Activated T-helper 1 cell treated with anti-CD3 and anti-CD28 coated beads, Interleukin-12 subunit alpha, Interleukin-12 subunit beta, Interleukin-2, Interleukin-4 antibody, amounts not matched to agents 30 ng/mL and 10 ng/mL and 1 ng/mL, durations not matched to agents 14 hours and 24 hours and 36 hours (primary cell): ENCODE results near the gene FAM217A. TPM values are rescaled to one million over a fixed set of nuclear protein-coding genes. Genes with fewer than 3 reads are reported as not detected.
"Not testable (repeated sequence)": the region's sequence is repeated elsewhere in the genome, so short reads cannot be mapped to it uniquely, and the experiment has no call there.

Experiments
- DNase-seq: peaks from one replicate; pipeline ENCODE4 v3.0.0; 2021; ENCODE audit warnings: low spot score
- H3K27ac Mint-ChIP-seq: one replicate; pipeline ENCODE4 v1.8.0; 2021; ENCODE audit warnings: mild to moderate bottlenecking, mixed read lengths
- H3K27me3 Mint-ChIP-seq: one replicate; pipeline ENCODE4 v1.8.0; 2022; ENCODE audit warnings: mild to moderate bottlenecking, moderate library complexity, mixed read lengths; ENCODE audit not compliant: insufficient read depth
- H3K36me3 Mint-ChIP-seq: one replicate; pipeline ENCODE4 v1.8.0; 2021; ENCODE audit warnings: low read depth, mixed read lengths
- H3K4me1 Mint-ChIP-seq: one replicate; pipeline ENCODE4 v1.8.0; 2021; ENCODE audit warnings: low read depth, mixed read lengths
- H3K4me3 Mint-ChIP-seq: one replicate; pipeline ENCODE4 v1.8.0; 2021; ENCODE audit warnings: mild to moderate bottlenecking, moderate library complexity, mixed read lengths
- H3K9me3 Mint-ChIP-seq: one replicate; pipeline ENCODE4 v1.8.0; 2021; ENCODE audit warnings: mixed read lengths
- intact Hi-C: fragments of 100-400 bp; cut with micrococcal nuclease; formaldehyde crosslinking; loops from one replicate; pipeline ENCODE4 v1.15.1; 2024
- total RNA-seq: library from RNA; stranded (reverse); gene quantifications from 2 replicates; pipeline ENCODE4 v1.2.3, GENCODE V29; 2022

The FAM217A gene
- total RNA-seq, 1 donor from 2014 or later = not detected

- Mint-ChIP-seq H3K4me3 (no peak overlapping the region), H3K27ac (no peak overlapping the region), H3K9me3 (no peaks in the 10 kb centered on the region), H3K27me3 (peaks cover 28% of the 10 kb centered on the region), H3K36me3 (no peaks in the 10 kb centered on the region), H3K4me1 (no peaks in the 10 kb centered on the region)
- intact Hi-C loops = no loop called here
- no peak for DNase-seq
These were observed 27.1 kb upstream of the FAM217A start for GRCh38 chr6:4105980-4106536.

DNA sequence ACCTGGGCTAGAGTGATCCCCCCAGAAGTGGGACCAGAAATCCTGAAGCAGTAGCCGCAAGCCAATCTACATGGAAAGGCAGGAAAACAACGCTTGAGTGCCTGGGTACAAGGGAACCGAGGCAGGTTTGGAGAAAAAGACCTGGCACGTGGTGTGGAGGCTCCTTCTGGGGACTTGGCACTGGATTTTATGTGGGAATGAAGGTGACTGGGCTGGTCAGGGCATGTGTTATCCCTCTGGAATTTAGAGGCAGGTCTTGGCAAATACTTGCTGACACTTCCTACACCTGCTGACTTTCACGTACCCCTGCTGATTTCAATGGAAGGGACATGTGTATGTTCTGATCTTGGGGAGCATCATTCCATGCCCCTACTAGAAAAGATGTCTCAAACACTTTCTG is 25.0 kb upstream of the FAM217A start:
- intact Hi-C loops = no loop called here
- no peaks in the 10 kb centered on the region for H3K36me3 Mint-ChIP-seq
- no peak overlapping the region for H3K27ac Mint-ChIP-seq
- no peak for DNase-seq
- no peak overlapping the region for H3K4me3 Mint-ChIP-seq
- peaks cover 26% of the 10 kb centered on the region for H3K27me3 Mint-ChIP-seq
- H3K9me3 Mint-ChIP-seq = no peaks in the 10 kb centered on the region
- no peaks in the 10 kb centered on the region for H3K4me1 Mint-ChIP-seq

GRCh38 chr6:4102687-4103244 is 23.8 kb upstream of the FAM217A start:
- Mint-ChIP-seq H3K9me3 (no peaks in the 10 kb centered on the region), H3K4me1 (no peaks in the 10 kb centered on the region), H3K4me3 (no peak overlapping the region), H3K27ac (no peak overlapping the region), H3K27me3 (peaks cover 22% of the 10 kb centered on the region), H3K36me3 (no peaks in the 10 kb centered on the region)
- intact Hi-C loops = no loop called here
- DNase-seq = no peak

DNA sequence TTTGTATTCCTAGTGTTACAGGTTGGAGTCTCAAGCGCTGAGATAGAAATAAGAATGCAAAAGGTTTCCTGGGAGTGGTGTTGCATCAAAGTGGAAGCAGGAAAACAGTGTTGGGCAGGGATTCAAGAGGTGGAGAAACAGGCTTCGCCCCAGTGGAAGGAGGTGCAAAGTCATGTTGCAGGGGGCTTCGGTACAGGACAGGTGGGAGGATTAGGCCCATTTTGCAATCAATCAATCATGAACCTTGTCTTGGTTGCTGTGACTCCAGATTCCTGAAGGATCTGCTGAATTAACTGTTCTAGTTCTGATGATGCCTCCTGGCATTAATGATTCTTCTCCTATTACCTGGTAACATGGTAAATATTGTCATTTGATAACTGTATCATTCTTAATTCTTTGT is 22.4 kb upstream of the FAM217A start:
- Mint-ChIP-seq H3K4me3 (no peak overlapping the region), H3K27me3 (peaks cover 14% of the 10 kb centered on the region), H3K36me3 (no peaks in the 10 kb centered on the region), H3K9me3 (no peaks in the 10 kb centered on the region), H3K4me1 (no peaks in the 10 kb centered on the region), H3K27ac (no peak overlapping the region)
- DNase-seq = no peak
- intact Hi-C loops = no loop called here

- Mint-ChIP-seq H3K27me3 (peaks cover 12% of the 10 kb centered on the region), H3K4me1 (no peaks in the 10 kb centered on the region), H3K36me3 (no peaks in the 10 kb centered on the region), H3K27ac (no peak overlapping the region), H3K4me3 (no peak overlapping the region), H3K9me3 (no peaks in the 10 kb centered on the region)
- no peak for DNase-seq
- intact Hi-C loops = no loop called here
These were observed 21.7 kb upstream of the FAM217A start for GRCh38 chr6:4100655-4101054.

DNA sequence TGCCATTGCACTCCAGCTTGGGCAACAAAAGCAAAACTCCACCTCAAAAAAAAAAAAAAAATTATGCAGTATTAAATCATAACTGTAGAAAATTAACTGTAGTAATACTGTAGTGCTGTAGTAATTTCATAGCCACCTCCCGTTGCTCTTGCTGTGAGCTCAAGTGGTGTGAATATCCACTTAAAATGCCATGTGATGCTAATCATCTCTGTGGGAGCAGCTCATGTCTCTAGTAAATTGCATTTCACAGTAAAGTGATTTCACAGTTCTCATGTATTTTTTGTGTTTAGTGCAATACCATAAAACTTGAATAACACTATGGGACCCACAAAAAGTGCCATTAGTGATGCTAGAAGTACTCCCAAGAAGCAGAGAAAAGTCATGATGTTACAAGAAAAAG is 14.4 kb upstream of the FAM217A start:
- Mint-ChIP-seq H3K27me3 (peaks cover 8% of the 10 kb centered on the region), H3K4me1 (no peaks in the 10 kb centered on the region), H3K36me3 (no peaks in the 10 kb centered on the region), H3K27ac (no peak overlapping the region), H3K9me3 (no peaks in the 10 kb centered on the region), H3K4me3 (no peak overlapping the region)
- DNase-seq = no peak
- intact Hi-C loops = no loop called here

DNA sequence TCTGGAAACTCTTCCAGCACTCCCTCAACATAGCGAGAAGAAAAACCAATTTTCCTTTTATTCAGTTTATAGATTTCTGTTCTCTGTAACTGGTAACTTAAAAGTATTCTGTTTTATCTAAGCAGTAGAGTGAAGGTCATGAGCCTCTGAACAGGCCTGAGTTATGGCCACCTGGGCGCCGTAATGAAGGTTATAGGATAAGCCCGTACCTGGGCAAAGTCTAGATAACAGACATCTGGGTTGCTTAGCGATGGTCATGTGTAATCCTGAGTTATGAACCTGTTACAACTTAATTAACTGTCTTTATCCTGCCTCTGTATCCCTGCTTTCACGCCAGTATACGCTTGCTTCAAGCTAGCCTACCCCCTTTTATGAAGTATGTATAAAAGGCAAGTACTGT is 13.0 kb upstream of the FAM217A start:
- H3K4me3 Mint-ChIP-seq = no peak overlapping the region
- H3K27ac Mint-ChIP-seq = no peak overlapping the region
- no peak for DNase-seq
- peaks cover 8% of the 10 kb centered on the region for H3K27me3 Mint-ChIP-seq
- intact Hi-C loops = no loop called here
- H3K4me1 Mint-ChIP-seq = no peaks in the 10 kb centered on the region
- no peaks in the 10 kb centered on the region for H3K9me3 Mint-ChIP-seq
- no peaks in the 10 kb centered on the region for H3K36me3 Mint-ChIP-seq

DNA sequence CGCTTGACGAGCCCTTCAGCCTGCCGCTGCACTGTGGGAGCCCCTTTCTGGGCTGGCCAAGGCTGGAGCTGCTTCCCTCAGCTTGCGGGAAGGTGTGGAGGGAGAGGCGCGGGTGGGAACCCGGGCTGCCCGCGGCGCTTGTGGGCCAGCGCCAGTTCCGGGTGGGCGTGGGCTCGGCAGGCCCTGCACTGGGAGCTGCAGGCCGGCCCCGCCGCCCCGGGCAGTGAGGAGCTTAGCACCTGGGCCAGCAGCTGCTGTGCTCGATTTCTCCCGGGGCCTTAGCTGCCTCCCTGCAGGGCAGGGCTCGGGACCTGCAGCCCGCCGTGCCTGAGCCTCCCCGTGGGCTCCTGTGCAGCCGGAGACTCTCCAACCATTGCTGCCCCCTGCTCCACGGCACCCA is 11.1 kb upstream of the FAM217A start:
- H3K9me3 Mint-ChIP-seq, intact Hi-C loops, H3K27me3 Mint-ChIP-seq, DNase-seq, H3K4me3 Mint-ChIP-seq, H3K4me1 Mint-ChIP-seq, H3K27ac Mint-ChIP-seq, H3K36me3 Mint-ChIP-seq: not testable (repeated sequence)

DNA sequence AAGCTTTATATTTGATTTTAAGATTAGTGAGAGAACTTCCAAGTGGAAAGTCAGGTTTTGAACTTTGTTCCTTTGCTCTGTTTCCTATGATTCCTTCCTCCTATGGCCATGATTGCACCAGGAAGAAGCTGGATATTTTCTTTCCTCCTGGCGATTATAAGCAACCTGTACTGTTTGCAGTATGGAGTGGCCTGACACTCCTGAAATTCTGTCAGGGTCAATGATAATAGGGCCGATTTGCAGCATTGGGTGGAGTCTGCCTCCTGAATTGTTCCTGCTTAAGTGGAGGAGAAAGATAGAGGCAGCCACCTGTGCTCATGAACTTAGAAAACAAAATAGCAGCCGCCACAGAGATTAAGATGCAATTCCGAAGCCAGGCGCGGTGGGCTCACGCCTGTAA is 9.8 kb upstream of the FAM217A start:
- no peaks in the 10 kb centered on the region for H3K36me3 Mint-ChIP-seq
- H3K27ac Mint-ChIP-seq = no peak overlapping the region
- H3K4me3 Mint-ChIP-seq = no peak overlapping the region

DNA sequence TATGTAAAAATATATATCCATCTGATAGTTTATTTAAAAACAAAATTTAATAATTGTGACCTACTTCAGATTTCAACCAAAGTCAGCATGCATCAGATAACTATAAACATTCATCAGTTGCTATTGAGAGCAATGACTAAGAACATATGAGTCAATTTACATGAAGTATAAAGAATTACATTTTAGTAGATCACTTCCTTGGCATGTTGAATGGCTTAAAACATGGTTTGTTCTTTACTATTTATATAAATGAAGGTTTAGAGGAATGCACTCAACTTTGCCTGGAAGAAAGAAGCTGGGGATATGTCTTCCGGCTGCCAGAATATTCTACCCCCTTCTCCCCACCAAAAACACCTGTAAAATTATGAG is 6.4 kb upstream of the FAM217A start:
- no peaks in the 10 kb centered on the region for H3K9me3 Mint-ChIP-seq
- H3K36me3 Mint-ChIP-seq = no peaks in the 10 kb centered on the region
- no peak overlapping the region for H3K27ac Mint-ChIP-seq
- intact Hi-C loops = no loop called here
- H3K4me1 Mint-ChIP-seq = no peaks in the 10 kb centered on the region
- no peak overlapping the region for H3K4me3 Mint-ChIP-seq
- H3K27me3 Mint-ChIP-seq = peaks cover 7% of the 10 kb centered on the region
- DNase-seq = no peak

More for the DNA sequence above, 9.8 kb upstream of the FAM217A start:
- no peak for DNase-seq
- no peaks in the 10 kb centered on the region for H3K4me1 Mint-ChIP-seq
- no peaks in the 10 kb centered on the region for H3K9me3 Mint-ChIP-seq
- intact Hi-C loops = no loop called here
- peaks cover 3% of the 10 kb centered on the region for H3K27me3 Mint-ChIP-seq

DNA sequence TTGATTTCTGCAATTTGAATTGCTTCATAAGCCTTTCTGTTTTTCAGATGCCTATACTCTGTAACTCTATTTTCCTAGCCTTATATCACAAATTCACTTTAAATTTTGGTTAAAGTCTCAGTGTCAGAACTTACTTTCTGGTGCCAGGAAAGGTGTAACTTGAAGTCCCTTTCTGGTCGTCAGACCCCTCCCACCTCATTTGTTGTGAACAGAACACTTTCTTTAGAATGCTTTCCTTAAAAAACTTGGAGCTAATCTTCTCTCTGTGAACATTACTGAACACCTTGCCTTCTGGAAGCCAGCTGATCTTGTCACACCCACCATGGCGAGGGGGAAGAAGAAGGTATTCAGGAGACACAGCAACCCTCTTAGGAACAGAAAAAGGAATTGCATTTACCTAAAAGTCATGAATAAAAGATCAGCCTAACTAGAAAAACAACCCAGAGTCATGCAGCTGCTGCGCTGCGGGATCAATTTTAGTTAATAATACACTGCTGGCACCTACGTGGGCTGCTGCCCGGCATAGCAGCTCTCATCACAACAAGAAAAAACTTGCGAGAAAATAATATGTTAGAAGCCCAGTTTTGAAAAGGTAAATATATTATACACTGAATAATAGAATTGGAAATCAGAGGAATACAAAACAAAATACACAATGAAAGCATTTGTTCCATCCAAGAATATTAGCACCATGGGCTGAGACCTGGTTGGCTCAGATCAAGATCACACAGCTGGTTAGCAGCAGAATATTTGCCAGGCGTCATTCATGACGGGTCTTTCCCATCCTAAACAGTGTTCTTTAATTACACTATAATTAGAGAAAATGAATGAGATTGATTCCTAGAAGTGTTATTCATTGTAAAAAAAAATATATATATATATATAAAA is 5.8 kb upstream of the FAM217A start:
- H3K4me1 Mint-ChIP-seq = no peaks in the 10 kb centered on the region
- H3K36me3 Mint-ChIP-seq = no peaks in the 10 kb centered on the region
- intact Hi-C loops = no loop called here
- H3K27ac Mint-ChIP-seq = no peak overlapping the region
- no peak for DNase-seq
- no peaks in the 10 kb centered on the region for H3K9me3 Mint-ChIP-seq
- H3K27me3 Mint-ChIP-seq = peaks cover 8% of the 10 kb centered on the region
- no peak overlapping the region for H3K4me3 Mint-ChIP-seq

GRCh38 chr6:4074478-4075235 is 4.3 kb downstream of the FAM217A start:
- Mint-ChIP-seq H3K27ac (no peak overlapping the region), H3K4me3 (no peak overlapping the region), H3K27me3 (peaks cover 13% of the 10 kb centered on the region), H3K4me1 (no peaks in the 10 kb centered on the region), H3K9me3 (no peaks in the 10 kb centered on the region), H3K36me3 (no peaks in the 10 kb centered on the region)
- intact Hi-C loops = no loop called here
- no peak for DNase-seq

DNA sequence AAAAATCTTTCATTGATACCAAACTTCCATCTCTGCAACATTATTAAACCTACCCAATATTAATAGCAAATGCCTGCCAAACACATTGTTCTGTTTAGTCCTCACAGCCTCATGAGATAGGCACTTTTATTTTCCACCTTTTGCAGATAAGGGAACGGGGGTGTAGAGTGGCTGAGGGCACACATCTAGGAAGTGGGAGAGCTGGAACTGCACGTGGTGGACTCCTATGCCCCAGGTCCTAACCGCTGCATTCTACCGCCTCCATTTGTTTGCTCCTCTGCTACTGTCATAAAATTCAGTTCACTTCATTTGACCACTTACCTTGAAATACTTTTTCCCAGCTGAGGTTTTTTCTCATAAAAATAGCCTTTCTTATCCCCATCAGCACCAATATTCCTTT is 7.6 kb downstream of the FAM217A start:
- Mint-ChIP-seq H3K27ac (no peak overlapping the region), H3K9me3 (no peaks in the 10 kb centered on the region), H3K4me1 (no peaks in the 10 kb centered on the region), H3K27me3 (no peaks in the 10 kb centered on the region), H3K4me3 (no peak overlapping the region), H3K36me3 (no peaks in the 10 kb centered on the region)
- intact Hi-C loops = no loop called here
- DNase-seq = no peak
